Heart right ventricle (tissue), 16 donors: ENCODE measurements around the gene BCL2. TPM values are rescaled to one million over a fixed set of nuclear protein-coding genes. Genes with fewer than 3 reads are reported as not detected.

ENCODE experiments used
- ATAC-seq, 8 donors: fragments of 200-7000 bp; cut with Tn5 transposase; one replicate each; pipeline ENCODE4 v1.9.1; 2020; ENCODE audit warnings: mild to moderate bottlenecking in 8 of 8, moderate library complexity in 8 of 8, moderate number of reproducible peaks in 1 of 8
- DNase-seq, 2 donors: peaks; one replicate each; pipeline ENCODE4 v3.0.0-alpha.2; 2020
- H3K27ac ChIP-seq, 10 donors: fragments of 200-600 bp; sonication (generic) in 2 of 10; one replicate each; pipeline versions ENCODE4 v1.5.0 to v1.8.0; 2020 to 2022; ENCODE audit warnings: mild to moderate bottlenecking in 3 of 10
- H3K27me3 ChIP-seq, 7 donors: fragments of 200-600 bp; one replicate each; pipeline ENCODE4 v1.8.0; 2021 to 2022; ENCODE audit warnings: mild to moderate bottlenecking in 2 of 7
- H3K36me3 ChIP-seq, 9 donors: fragments of 200-600 bp; sonication (generic) in 1 of 9; one replicate each; pipeline versions ENCODE4 v1.5.0 to v1.8.0; 2020 to 2022; ENCODE audit warnings: mild to moderate bottlenecking in 2 of 9
- H3K4me1 ChIP-seq, 9 donors: fragments of 200-600 bp; sonication (generic) in 1 of 9; one replicate each; pipeline versions ENCODE4 v1.5.0 to v1.8.0; 2020 to 2022; ENCODE audit warnings: mild to moderate bottlenecking in 4 of 9
- H3K4me3 ChIP-seq, 10 donors: fragments of 200-600 bp; sonication (generic) in 2 of 10; one replicate each; pipeline versions ENCODE4 v1.5.0 to v1.8.0; 2020 to 2022; ENCODE audit warnings: mild to moderate bottlenecking in 7 of 10, moderate library complexity in 2 of 10
- H3K9me3 ChIP-seq, 11 donors: fragments of 200-600 bp in 10 of 11; sonication (generic) in 2 of 11; one replicate each; pipeline versions ENCODE4 v1.5.0 to v1.8.0; 2013 to 2022; ENCODE audit warnings: mild to moderate bottlenecking in 2 of 11, control low read depth in 1 of 11, moderate library complexity in 1 of 11
- WGBS, 2 donors: extraction: QIAGEN DNeasy Blood & Tissue Kit; methylation state at CpG; one replicate each; pipeline ENCODE4 v1.1.7; 2013; ENCODE audit warnings: inconsistent platforms in 1 of 2; 5-methylcytosine and 5-hydroxymethylcytosine counted together
- intact Hi-C, 10 donors: fragments of 100-400 bp; cut with DNase I; formaldehyde crosslinking; loops; one replicate each; pipeline versions ENCODE4 v1.11.1 to v1.14.2; 2022
- polyA plus RNA-seq, 2 donors: library from polyadenylated mRNA; stranded (reverse); fragments of 200-250 nt; gene quantifications; one replicate each; pipeline ENCODE4 v1.2.3, GENCODE V29; 2013
- total RNA-seq, 10 donors: library from RNA; stranded (reverse); fragmentation: NEBNext Ultra II Directional in 3 of 10; extraction: Animal tissue kit (Norgen Biotek cat#: 25700) in 3 of 10; gene quantifications; one replicate each; pipeline versions ENCODE4 v1.2.1 to v1.2.4, GENCODE V29; 2021 to 2023
- TF ChIP-seq, protein P1 (sequence below), 9 donors: fragments of 200-600 bp; sonication (generic) in 2 of 9; IDR thresholded peaks; one replicate each; pipeline versions ENCODE4 v1.5.0 to v1.8.0; 2021 to 2022; ENCODE audit warnings: antibody characterized with exemption in 9 of 9, mild to moderate bottlenecking in 5 of 9, moderate library complexity in 1 of 9
- donor health status: Arrhythmogenic right ventricular cardiomyopathy.
- donor health status: ischemic (EF 13 %, LVEDD 7.1; RV severe dilation, severe dysfunction).
- donor health status: healthy with polysubstance abuse.
- donor health status: DM: no; HTN: yes; CAD: no.
- donor health status: DM: no; HTN: no; CAD: no.
- donor health status: ischemic (EF 25% LVEDD 6.9; RV normal size, moderate dysfunction).
- donor health status: ischemic (EF 25% LVEDD 5.7; RV mildly dilated, moderate dysfunction).
- donor health status: healthy.
- donor health status: DM: yes; HTN: yes; CAD: no.
- donor health status: Ischemic cardiomyopathy.
- donor health status: ischemic (EF 35%, LVEDD 5.7; RV mildly dilated, moderate dysfunction).
- donor health status: nonischemic (EF 11% LVEDD 7.7; RV severe dilation, severe dysfunction).
- donor health status: DM: yes; HTN: yes; CAD: no.
- donor health status: PGD.
- donor health status: ischemic (EF 29% LVEDD 5.4; RV normal size, mild dysfunction).
- donor health status: nonischemic (EF 23%, LVEDD 6.1; RV moderate dilation, normal function).

Gene BCL2
- total and polyA plus RNA-seq, 12 donors = 1.5 to 23.1 (median 9.6) TPM

GRCh38 chr18:63083020-63083531, 236.5 kb downstream of the BCL2 start:
- Histone ChIP-seq H3K27me3 (no peaks in the 10 kb centered on the region), H3K4me3 (no peak overlapping the region), H3K9me3 (peaks cover 0 to 8% (median 0%) of the 10 kb centered on the region in 11 donors), H3K36me3 (no peaks in the 10 kb centered on the region), H3K27ac (no peak overlapping the region), H3K4me1 (peaks cover 0 to 5% (median 0%) of the 10 kb centered on the region in 9 donors)
- no peak for DNase-seq
- 88 to 90% methylated on average over 8 of the region's 8 CpGs for WGBS, 2 donors
- intact Hi-C loops = no loop called here
- TF ChIP-seq, protein P1, sequence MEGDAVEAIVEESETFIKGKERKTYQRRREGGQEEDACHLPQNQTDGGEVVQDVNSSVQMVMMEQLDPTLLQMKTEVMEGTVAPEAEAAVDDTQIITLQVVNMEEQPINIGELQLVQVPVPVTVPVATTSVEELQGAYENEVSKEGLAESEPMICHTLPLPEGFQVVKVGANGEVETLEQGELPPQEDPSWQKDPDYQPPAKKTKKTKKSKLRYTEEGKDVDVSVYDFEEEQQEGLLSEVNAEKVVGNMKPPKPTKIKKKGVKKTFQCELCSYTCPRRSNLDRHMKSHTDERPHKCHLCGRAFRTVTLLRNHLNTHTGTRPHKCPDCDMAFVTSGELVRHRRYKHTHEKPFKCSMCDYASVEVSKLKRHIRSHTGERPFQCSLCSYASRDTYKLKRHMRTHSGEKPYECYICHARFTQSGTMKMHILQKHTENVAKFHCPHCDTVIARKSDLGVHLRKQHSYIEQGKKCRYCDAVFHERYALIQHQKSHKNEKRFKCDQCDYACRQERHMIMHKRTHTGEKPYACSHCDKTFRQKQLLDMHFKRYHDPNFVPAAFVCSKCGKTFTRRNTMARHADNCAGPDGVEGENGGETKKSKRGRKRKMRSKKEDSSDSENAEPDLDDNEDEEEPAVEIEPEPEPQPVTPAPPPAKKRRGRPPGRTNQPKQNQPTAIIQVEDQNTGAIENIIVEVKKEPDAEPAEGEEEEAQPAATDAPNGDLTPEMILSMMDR (IDR thresholded peaks at IDR 0.05) = no peak
- ATAC-seq = no peak

GRCh38 chr18:63082366-63083019, 237.1 kb downstream of the BCL2 start:
- DNase-seq = no peak
- Histone ChIP-seq H3K9me3 (peaks cover 0 to 8% (median 0%) of the 10 kb centered on the region in 11 donors), H3K27me3 (no peaks in the 10 kb centered on the region), H3K27ac (no peak overlapping the region), H3K36me3 (no peaks in the 10 kb centered on the region), H3K4me3 (no peak overlapping the region), H3K4me1 (peaks cover 0 to 5% (median 0%) of the 10 kb centered on the region in 9 donors)
- intact Hi-C loops = no loop called here
- WGBS, 2 donors = 80 to 90% methylated on average over 7 of the region's 7 CpGs
- TF ChIP-seq, protein P1 (IDR thresholded peaks at IDR 0.05) = no peak
- ATAC-seq = no peak

GRCh38 chr18:63079114-63079513, 240.5 kb downstream of the BCL2 start:
- 61 to 70% methylated on average over 1 of the region's 1 CpG for WGBS, 2 donors
- TF ChIP-seq, protein P1 (IDR thresholded peaks at IDR 0.05) = no peak
- intact Hi-C loops = loop anchor here in 1 of 10 donors (5.0 kb wide), 1 partner anchor 43 kb away; no protein-coding TSS in a partner anchor
- Histone ChIP-seq H3K4me1 (peaks cover 0 to 14% (median 0%) of the 10 kb centered on the region in 9 donors), H3K4me3 (no peak overlapping the region), H3K27me3 (no peaks in the 10 kb centered on the region), H3K36me3 (no peaks in the 10 kb centered on the region), H3K9me3 (peaks cover 0 to 8% (median 0%) of the 10 kb centered on the region in 11 donors), H3K27ac (no peak overlapping the region)
- DNase-seq = no peak
- ATAC-seq = no peak

GRCh38 chr18:63078471-63078870, 241.1 kb downstream of the BCL2 start:
- intact Hi-C loops = loop anchor here in 1 of 10 donors (5.0 kb wide), 1 partner anchor 44 kb away; no protein-coding TSS in a partner anchor
- no peak for ATAC-seq
- Histone ChIP-seq H3K27ac (no peak overlapping the region), H3K4me3 (no peak overlapping the region), H3K9me3 (peaks cover 0 to 8% (median 0%) of the 10 kb centered on the region in 11 donors), H3K36me3 (no peaks in the 10 kb centered on the region), H3K4me1 (peaks cover 0 to 14% (median 0%) of the 10 kb centered on the region in 9 donors), H3K27me3 (no peaks in the 10 kb centered on the region)
- no peak for DNase-seq
- 88 to 91% methylated on average over 4 of the region's 4 CpGs for WGBS, 2 donors
- TF ChIP-seq, protein P1 (IDR thresholded peaks at IDR 0.05) = no peak
